Measurements from ENCODE around the gene TULP4.
"Not testable (repeated sequence)": the region's sequence is repeated elsewhere in the genome, so short reads cannot be mapped to it uniquely, and the experiment has no call there.

Gene TULP4

GRCh38 chr6:158470023-158470422 lies 157.8 kb downstream of the TULP4 start:
- not testable (repeated sequence) for DNase-seq (ENCODE audit: low read depth in 2 of 2)

GRCh38 chr6:158471339-158471738 lies 159.1 kb downstream of the TULP4 start:
- no peak for DNase-seq (ENCODE audit: low read depth in 2 of 2)

- no peak for DNase-seq (ENCODE audit: low read depth in 2 of 2)
Measured at GRCh38 chr6:158472447-158472846, 160.2 kb downstream of the TULP4 start.

GRCh38 chr6:158474961-158475343 lies 162.7 kb downstream of the TULP4 start:
- no peak for DNase-seq (ENCODE audit: low read depth in 2 of 2)

GRCh38 chr6:158475344-158476302 lies 163.4 kb downstream of the TULP4 start:
- DNase-seq (ENCODE audit: low read depth in 2 of 2) = no peak

GRCh38 chr6:158476389-158476788 lies 164.1 kb downstream of the TULP4 start:
- DNase-seq (ENCODE audit: low read depth in 2 of 2) = no peak

GRCh38 chr6:158477722-158478121 lies 165.5 kb downstream of the TULP4 start:
- DNase-seq (ENCODE audit: low read depth in 2 of 2) = not testable (repeated sequence)

GRCh38 chr6:158480989-158481388 lies 168.7 kb downstream of the TULP4 start:
- DNase-seq (ENCODE audit: low read depth in 2 of 2) = no peak

- DNase-seq (ENCODE audit: low read depth in 2 of 2) = no peak
Measured at GRCh38 chr6:158481690-158482473, 169.6 kb downstream of the TULP4 start.

- no peak for DNase-seq (ENCODE audit: low read depth in 2 of 2)
Measured at GRCh38 chr6:158485431-158485830, 173.2 kb downstream of the TULP4 start.

- no peak for DNase-seq (ENCODE audit: low read depth in 2 of 2)
Measured at GRCh38 chr6:158487495-158487894, 175.2 kb downstream of the TULP4 start.

GRCh38 chr6:158488065-158488464 lies 175.8 kb downstream of the TULP4 start:
- no peak for DNase-seq (ENCODE audit: low read depth in 2 of 2)

GRCh38 chr6:158489441-158489840 lies 177.2 kb downstream of the TULP4 start:
- no peak for DNase-seq (ENCODE audit: low read depth in 2 of 2)

GRCh38 chr6:158492881-158493280 lies 180.6 kb downstream of the TULP4 start:
- DNase-seq (ENCODE audit: low read depth in 2 of 2) = no peak

- no peak for DNase-seq (ENCODE audit: low read depth in 2 of 2)
Measured at GRCh38 chr6:158496700-158497099, 184.4 kb downstream of the TULP4 start.

- no peak for DNase-seq (ENCODE audit: low read depth in 2 of 2)
Measured at GRCh38 chr6:158497620-158498019, 185.4 kb downstream of the TULP4 start.

GRCh38 chr6:158498362-158498761 lies 186.1 kb downstream of the TULP4 start:
- no peak for DNase-seq (ENCODE audit: low read depth in 2 of 2)

GRCh38 chr6:158499601-158500000 lies 187.3 kb downstream of the TULP4 start:
- DNase-seq (ENCODE audit: low read depth in 2 of 2) = no peak

- DNase-seq (ENCODE audit: low read depth in 2 of 2) = no peak
Measured at GRCh38 chr6:158500016-158500735, 187.9 kb downstream of the TULP4 start.

- no peak for DNase-seq (ENCODE audit: low read depth in 2 of 2)
Measured at GRCh38 chr6:158501360-158502262, 189.3 kb downstream of the TULP4 start.
